Bronchial epithelial cell (primary cell): Measurements from ENCODE around the gene ACADSB. TPM values are rescaled to one million over a fixed set of nuclear protein-coding genes. Genes with fewer than 3 reads are reported as not detected.
A peak's percentile ranks its signal among the peaks of the same experiment; 100 is the strongest.

ENCODE experiments used
- DNase-seq: peaks from one replicate; pipeline ENCODE4 v3.0.0-alpha.2; 2010; ENCODE audit warnings: low read depth
- FAIRE-seq: peaks from 2 replicates; lab custom pipeline; 2011; peaks lifted over from hg19 to GRCh38; lab: Jason Lieb, UNC
- H3K27me3 ChIP-seq: 2 replicates; pipeline ENCODE4 v1.5.1; 2011; ENCODE audit warnings: low read length; ENCODE audit not compliant: control insufficient read depth, insufficient read depth
- H3K36me3 ChIP-seq: 2 replicates; pipeline ENCODE4 v1.5.1; 2011; ENCODE audit warnings: low read length; ENCODE audit not compliant: control insufficient read depth, insufficient read depth
- H3K4me3 ChIP-seq: 2 replicates; pipeline ENCODE4 v1.5.1; 2011; ENCODE audit warnings: mild to moderate bottlenecking, low read depth, low read length, control low read depth
- total RNA-seq: library from RNA; depleted of rRNA; stranded (reverse); fragments of >200 nt; gene quantifications from 2 replicates; pipeline ENCODE4 v1.2.1, GENCODE V29; 2014
- TF ChIP-seq, protein P1 (sequence below): IDR thresholded peaks from 2 replicates; pipeline ENCODE4 v1.5.1; 2011; ENCODE audit warnings: mild to moderate bottlenecking, moderate library complexity, low read length, control low read depth, inconsistent platforms; ENCODE audit not compliant: insufficient read depth, severe bottlenecking

The ACADSB gene
- total RNA-seq, 1 donor from 2014 or later, result 3.4 TPM

DNA sequence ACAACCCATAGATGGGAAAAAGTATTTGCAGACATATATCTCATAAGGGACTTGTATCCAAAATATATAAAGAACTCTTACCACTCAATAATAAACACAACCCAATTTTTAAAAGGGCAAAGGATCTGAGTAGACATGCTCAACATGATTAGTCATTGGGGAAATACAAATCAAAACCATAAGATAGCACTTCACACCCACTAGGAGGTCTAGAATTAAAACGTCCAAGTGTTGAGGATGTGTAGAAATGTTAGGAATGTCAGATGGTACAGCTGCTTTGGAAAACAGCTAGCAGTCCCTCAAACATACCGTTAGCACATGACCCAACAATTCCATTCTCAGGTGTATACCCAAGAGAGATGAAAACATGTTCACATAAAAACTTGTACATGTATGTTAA, 20.3 kb upstream of the ACADSB start:
- Histone ChIP-seq H3K27me3 (no peaks in the 10 kb centered on the region), H3K36me3 (peaks cover 3% of the 10 kb centered on the region), H3K4me3 (no peak overlapping the region)
- TF ChIP-seq, protein P1, sequence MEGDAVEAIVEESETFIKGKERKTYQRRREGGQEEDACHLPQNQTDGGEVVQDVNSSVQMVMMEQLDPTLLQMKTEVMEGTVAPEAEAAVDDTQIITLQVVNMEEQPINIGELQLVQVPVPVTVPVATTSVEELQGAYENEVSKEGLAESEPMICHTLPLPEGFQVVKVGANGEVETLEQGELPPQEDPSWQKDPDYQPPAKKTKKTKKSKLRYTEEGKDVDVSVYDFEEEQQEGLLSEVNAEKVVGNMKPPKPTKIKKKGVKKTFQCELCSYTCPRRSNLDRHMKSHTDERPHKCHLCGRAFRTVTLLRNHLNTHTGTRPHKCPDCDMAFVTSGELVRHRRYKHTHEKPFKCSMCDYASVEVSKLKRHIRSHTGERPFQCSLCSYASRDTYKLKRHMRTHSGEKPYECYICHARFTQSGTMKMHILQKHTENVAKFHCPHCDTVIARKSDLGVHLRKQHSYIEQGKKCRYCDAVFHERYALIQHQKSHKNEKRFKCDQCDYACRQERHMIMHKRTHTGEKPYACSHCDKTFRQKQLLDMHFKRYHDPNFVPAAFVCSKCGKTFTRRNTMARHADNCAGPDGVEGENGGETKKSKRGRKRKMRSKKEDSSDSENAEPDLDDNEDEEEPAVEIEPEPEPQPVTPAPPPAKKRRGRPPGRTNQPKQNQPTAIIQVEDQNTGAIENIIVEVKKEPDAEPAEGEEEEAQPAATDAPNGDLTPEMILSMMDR, result no peak
- DNase-seq (peak; percentile 23), FAIRE-seq (no peak)

DNA sequence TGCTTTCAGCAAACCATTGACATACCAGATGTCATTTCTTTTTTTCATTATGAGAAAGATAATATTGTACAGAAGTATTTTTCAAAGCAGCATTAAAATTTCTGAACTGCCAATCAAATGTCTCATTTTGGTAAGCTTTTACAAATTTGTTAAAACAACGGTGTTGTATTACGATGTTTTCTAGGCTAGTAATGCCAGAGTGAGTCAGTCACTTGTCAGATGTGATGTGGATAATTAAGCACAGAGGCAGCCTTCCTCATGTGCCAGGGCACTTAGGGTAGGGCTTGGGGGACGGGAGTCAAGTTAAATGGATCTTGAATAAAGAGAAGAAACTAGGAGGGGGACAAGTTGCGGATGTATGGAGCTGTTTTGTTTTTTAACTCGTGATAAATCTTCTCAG, 18.5 kb upstream of the ACADSB start:
- Histone ChIP-seq H3K27me3 (no peaks in the 10 kb centered on the region), H3K4me3 (no peak overlapping the region), H3K36me3 (peaks cover 4% of the 10 kb centered on the region)
- TF ChIP-seq, protein P1, result no peak
- DNase-seq (peak; percentile 56), FAIRE-seq (no peak)

DNA sequence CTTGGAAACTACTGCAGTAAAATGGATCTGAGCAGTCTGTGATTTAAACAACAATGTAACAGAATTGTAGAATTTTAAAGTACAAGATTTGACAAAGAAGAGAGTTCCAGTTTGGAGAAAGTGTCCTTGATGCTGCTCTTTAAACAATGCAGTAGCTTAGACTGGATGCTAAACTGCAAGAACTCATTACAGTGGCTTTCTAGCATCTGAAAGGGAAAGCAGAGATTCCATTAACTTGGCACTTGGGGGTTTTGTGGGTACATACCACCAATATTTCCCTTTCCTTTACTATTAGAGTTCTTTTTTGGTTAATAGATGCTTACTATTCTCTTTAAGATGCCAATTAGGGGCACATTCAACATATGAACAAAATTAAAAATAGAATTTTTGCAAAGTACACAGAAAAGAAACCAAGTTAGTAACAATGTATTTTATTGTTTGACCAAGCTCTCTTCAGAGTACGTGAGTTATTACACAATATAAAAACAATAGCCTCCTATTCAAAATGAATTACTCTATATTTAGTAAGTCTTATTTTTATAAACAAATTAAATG, 16.7 kb upstream of the ACADSB start:
- H3K27me3 ChIP-seq, result no peaks in the 10 kb centered on the region
- H3K4me3 ChIP-seq, result no peak overlapping the region
- TF ChIP-seq, protein P1, result no peak
- H3K36me3 ChIP-seq, result peaks cover 9% of the 10 kb centered on the region
- FAIRE-seq (no peak), DNase-seq (no peak)

DNA sequence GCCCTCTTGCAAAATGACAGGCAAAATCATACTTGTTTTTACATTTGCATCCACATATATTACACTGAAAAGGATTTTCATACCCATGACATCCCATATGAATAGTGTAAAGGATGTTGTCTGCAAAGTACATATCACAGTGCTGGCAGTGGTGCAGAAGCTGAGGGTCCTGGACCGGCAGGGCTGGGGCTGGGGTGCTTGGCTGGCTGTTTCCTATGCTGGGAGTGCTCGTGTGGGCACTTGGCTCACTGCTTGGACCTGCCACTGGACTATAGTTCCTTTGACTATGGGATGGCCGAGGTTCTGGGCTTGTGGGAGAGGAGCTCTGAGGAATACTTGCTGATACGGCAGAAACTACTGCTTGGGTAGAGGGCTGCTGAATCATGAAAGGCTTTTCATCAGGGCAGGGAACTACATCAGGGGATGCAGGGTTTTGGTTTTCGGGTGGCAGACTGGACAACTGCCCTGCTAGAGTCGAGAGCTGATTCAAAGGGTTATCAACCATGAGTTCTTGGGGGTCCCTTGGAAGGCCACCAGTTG, 14.9 kb upstream of the ACADSB start:
- no peak for DNase-seq
- Histone ChIP-seq H3K36me3 (peaks cover 14% of the 10 kb centered on the region), H3K27me3 (no peaks in the 10 kb centered on the region), H3K4me3 (no peak overlapping the region)
- TF ChIP-seq, protein P1, result no peak
- FAIRE-seq, result no peak

DNA sequence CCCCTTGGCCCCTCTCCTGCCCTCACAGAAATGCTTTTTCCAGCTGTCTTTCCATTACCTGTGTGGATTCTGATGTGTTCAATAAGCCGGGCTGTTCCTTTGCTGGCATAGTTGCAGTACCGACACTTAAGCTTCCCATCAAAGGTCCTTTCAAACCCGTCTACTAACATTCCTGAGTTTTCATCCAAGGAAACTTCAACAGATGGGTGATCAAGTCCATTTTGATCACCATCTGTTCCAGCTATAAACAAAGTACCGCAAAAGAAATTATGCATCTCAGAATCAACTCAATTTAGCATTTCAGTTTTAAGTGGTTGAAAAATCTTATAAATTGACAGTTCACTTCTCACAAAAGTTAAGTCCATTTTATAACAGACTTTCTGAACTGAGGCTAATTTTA, 12.9 kb upstream of the ACADSB start:
- TF ChIP-seq, protein P1, result no peak
- Histone ChIP-seq H3K4me3 (no peak overlapping the region), H3K36me3 (peaks cover 16% of the 10 kb centered on the region), H3K27me3 (no peaks in the 10 kb centered on the region)
- FAIRE-seq (no peak), DNase-seq (no peak)

DNA sequence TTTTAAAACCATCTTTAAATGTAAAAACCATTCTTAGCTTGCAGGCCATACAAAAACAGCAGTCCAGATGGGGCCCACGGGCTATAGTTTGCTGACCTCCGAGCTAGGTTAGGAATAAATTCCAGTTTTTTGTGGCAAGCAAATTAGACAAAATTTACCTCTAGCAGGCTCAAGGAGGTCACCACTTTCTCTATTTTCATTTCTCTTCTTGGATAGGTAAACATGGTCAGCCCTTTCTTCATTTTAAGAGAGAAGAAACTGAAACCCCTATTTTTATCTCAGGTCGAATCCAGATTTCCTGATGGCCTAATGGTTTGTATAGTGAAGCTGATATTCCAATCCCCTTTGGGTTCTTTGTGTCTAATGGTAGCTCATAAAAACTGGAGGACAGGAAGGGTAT, 10.9 kb upstream of the ACADSB start:
- TF ChIP-seq, protein P1, result no peak
- Histone ChIP-seq H3K27me3 (no peaks in the 10 kb centered on the region), H3K36me3 (peaks cover 16% of the 10 kb centered on the region), H3K4me3 (no peak overlapping the region)
- FAIRE-seq (no peak), DNase-seq (no peak)
